ENCODE measurements around the gene RABEP2.
"Not testable (repeated sequence)": the region's sequence is repeated elsewhere in the genome, so short reads cannot be mapped to it uniquely, and the experiment has no call there.

RABEP2 gene

DNA sequence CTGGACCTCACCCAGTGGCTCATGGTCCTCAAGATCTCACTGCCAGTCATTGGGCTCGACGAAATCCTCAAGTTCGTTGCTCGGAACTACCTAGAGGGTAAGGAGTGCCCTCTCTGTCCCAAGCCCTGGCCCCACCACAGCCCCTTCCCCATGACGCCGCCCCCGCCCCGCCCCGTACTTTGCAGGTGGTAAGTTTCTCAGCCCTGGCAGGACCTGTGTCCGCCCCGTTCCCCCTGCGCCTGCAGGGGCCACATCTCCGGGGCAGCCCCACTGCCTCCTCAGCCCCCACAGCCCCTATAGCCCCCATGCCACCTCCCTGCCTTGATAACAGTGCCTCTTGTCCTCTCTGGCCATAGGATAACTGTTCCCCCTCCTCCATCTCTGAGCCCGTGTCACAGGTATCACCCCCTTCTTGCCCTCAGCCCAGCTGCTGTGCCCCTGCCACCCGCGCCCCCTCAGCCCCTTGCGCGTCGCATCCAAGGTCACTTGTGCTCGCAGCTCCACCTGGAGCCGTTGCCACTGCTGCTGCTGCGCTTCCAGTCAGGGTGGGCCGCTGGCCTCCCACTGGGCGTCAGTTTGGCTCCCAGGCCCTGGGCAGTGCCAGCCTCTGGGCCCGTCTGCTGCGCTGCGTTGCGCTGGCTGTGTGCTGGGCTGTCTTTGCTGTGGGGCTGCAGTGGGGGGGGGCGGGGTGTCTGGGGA is 21.5 kb downstream of the RABEP2 start:
- no peak for DNase-seq (ENCODE audit: low read depth)

DNA sequence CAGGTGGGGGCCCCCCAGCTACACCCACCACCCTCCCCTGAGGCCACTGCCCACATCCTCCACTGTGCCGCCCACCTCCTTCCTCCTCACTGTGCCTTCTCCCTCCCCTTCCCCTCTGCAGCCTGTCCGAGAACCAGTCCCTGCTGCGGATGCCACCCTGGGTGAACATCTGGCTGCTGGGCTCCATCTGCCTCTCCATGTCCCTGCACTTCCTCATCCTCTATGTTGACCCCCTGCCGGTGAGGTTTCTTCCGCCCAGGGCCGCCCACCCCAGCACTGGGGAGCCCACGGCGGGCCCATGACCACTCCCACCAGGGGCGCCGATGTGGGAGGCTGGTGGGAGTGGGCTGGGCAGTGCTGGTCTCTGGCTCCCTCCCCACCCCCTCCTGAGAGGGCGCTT is 22.1 kb downstream of the RABEP2 start:
- no peak for DNase-seq (ENCODE audit: low read depth)

GRCh38 chr16:28901862-28902261 is 23.2 kb downstream of the RABEP2 start:
- DNase-seq (ENCODE audit: low read depth) = no peak

- DNase-seq (ENCODE audit: low read depth) = no peak
Observed at GRCh38 chr16:28900601-28901000, 24.4 kb downstream of the RABEP2 start.

GRCh38 chr16:28899882-28900590 is 25.0 kb downstream of the RABEP2 start:
- no peak for DNase-seq (ENCODE audit: low read depth)

DNA sequence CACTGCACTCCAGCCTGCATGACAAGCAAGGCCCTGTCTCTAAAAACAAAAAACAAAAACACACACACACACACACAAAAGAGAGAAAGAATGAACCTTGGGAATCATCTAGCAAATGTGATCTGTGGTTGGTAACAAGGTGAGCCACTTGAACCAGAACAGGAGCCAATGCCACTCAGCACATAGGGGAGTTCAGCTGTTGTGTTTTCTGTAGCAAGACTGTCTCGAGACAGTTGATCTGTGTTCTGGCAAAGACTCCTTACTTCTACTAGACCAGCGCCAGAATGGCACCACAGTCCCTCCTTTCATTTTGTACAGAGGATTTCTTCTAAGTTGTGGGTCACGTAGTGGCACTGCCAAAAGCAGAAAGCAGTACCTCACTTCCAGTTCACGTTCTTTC is 26.1 kb downstream of the RABEP2 start:
- no peak for DNase-seq (ENCODE audit: low read depth)

- no peak for DNase-seq (ENCODE audit: low read depth)
Observed at GRCh38 chr16:28898266-28898665, 26.8 kb downstream of the RABEP2 start.

- no peak for DNase-seq (ENCODE audit: low read depth)
Observed at GRCh38 chr16:28897826-28898225, 27.2 kb downstream of the RABEP2 start.

GRCh38 chr16:28895609-28896008 is 29.4 kb downstream of the RABEP2 start:
- DNase-seq (ENCODE audit: low read depth) = no peak

DNA sequence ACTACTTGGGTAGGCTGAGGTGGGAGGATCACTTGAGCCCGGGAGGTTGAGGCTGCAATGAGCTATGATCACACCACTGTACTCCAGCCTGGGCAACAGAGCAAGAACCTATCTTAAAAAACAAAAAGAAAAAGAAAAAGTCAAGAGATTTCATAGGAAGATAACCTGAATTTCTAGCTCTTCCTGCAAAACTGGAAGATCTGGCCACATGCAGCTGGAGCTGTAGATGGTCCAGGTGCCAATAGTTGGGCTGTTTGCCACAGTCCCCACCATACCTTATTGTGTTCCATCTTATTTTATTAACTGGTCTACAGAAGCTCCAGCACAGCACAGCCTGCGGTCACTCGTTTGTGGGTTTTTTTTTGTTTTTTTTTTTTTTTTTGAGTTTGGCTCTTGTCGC is 31.7 kb downstream of the RABEP2 start:
- no peak for DNase-seq (ENCODE audit: low read depth)

GRCh38 chr16:28891964-28892890 is 32.8 kb downstream of the RABEP2 start:
- DNase-seq (ENCODE audit: low read depth) = no peak

DNA sequence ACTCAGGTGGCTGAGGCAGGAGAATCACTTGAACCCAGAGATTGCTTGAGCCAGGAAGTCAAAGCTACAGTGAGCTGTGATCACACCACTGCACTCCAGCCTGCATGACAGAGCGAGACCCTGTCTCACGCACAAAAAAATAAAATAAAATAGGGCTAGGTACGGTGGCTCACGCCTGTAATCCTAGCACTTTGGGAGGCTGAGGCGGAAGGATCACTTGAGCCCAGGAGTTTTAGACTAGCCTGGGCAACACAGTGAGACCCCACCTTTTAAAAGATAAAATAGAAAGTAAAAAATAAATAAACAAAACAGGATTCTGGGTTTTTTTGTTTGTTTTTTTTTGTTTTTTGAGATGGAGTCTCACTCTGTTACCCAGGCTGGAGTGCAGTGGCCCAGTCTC is 34.7 kb downstream of the RABEP2 start:
- DNase-seq (ENCODE audit: low read depth) = not testable (repeated sequence)

DNA sequence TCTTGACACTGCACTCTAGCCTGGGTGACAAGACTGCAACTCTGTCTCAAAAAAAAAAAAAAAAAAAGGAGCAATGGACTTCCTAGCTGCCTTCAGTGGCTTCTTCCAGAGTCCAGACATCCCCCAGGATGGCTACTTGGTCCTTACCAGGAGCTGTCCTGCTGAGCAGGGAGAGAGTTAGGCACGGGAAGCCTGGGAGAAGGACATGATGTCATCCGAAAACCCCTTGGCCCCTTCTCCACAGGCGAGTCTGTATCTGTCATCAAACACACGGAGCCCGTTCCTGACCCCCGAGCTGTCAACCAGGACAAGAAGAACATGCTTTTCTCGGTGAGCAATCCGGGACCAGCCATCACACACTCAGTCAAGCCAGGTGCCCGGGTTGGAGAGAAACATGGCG is 38.1 kb downstream of the RABEP2 start:
- DNase-seq (ENCODE audit: low read depth) = no peak

- DNase-seq (ENCODE audit: low read depth) = no peak
Observed at GRCh38 chr16:28884045-28884444, 41.0 kb downstream of the RABEP2 start.

- DNase-seq (ENCODE audit: low read depth) = no peak
Observed at GRCh38 chr16:28883221-28883996, 41.6 kb downstream of the RABEP2 start.

GRCh38 chr16:28882551-28883160 is 42.4 kb downstream of the RABEP2 start:
- no peak for DNase-seq (ENCODE audit: low read depth)

- not testable (repeated sequence) for DNase-seq (ENCODE audit: low read depth)
Observed at GRCh38 chr16:28881565-28881964, 43.5 kb downstream of the RABEP2 start.

GRCh38 chr16:28880955-28881354 is 44.1 kb downstream of the RABEP2 start:
- no peak for DNase-seq (ENCODE audit: low read depth)

- no peak for DNase-seq (ENCODE audit: low read depth)
Observed at GRCh38 chr16:28880589-28880915, 44.5 kb downstream of the RABEP2 start.

- peak; percentile 85 for DNase-seq (ENCODE audit: low read depth)
Observed at GRCh38 chr16:28879841-28880588, 45.0 kb downstream of the RABEP2 start.

Measured in stimulated activated CD4-positive, alpha-beta T cell treated with anti-CD3 and anti-CD28 coated beads, Interleukin-2, amount 100 ng/mL, for 4 hours (primary cell).